MM.1S (cell line): Measurements from ENCODE around the gene PASK.

ENCODE experiments used
- DNase-seq: peaks from one replicate; pipeline ENCODE4 v3.0.0-alpha.2; 2015
- H2AFZ ChIP-seq: fragments of 300-600 bp; sonication (generic); 2 replicates; pipeline ENCODE4 v1.6.0; 2016; ENCODE audit warnings: antibody characterized with exemption, low read length
- H3F3A ChIP-seq: fragments of 300-600 bp; sonication (generic); 2 replicates; pipeline ENCODE4 v1.6.1; 2016; ENCODE audit warnings: mild to moderate bottlenecking, antibody characterized with exemption, low read length, moderate library complexity, mixed read lengths; ENCODE audit not compliant: insufficient read depth
- H3K27ac ChIP-seq: fragments of 300-600 bp; sonication (generic); 2 replicates; pipeline ENCODE4 v1.5.1; 2016; ENCODE audit warnings: mild to moderate bottlenecking, low read length
- H3K27me3 ChIP-seq: fragments of 300-600 bp; sonication (generic); replicated peaks from 2 replicates; pipeline ENCODE4 v1.6.0; 2016; ENCODE audit warnings: low read length; ENCODE audit not compliant: insufficient read depth
- H3K36me3 ChIP-seq: fragments of 300-600 bp; sonication (generic); replicated peaks from 2 replicates; pipeline ENCODE4 v1.6.1; 2016; ENCODE audit warnings: mild to moderate bottlenecking, low read length, mixed read lengths; ENCODE audit not compliant: insufficient read depth
- H3K4me1 ChIP-seq: fragments of 300-600 bp; sonication (generic); 2 replicates; pipeline ENCODE4 v1.6.1; 2016; ENCODE audit warnings: low read length, mixed read lengths
- H3K4me2 ChIP-seq: fragments of 300-600 bp; sonication (generic); 2 replicates; pipeline ENCODE4 v1.6.0; 2016; ENCODE audit warnings: low read depth, low read length
- H3K4me3 ChIP-seq: fragments of 300-600 bp; sonication (generic); 2 replicates; pipeline ENCODE4 v1.5.1; 2016; ENCODE audit warnings: low read length, mixed read lengths
- H3K79me2 ChIP-seq: fragments of 300-600 bp; sonication (generic); 2 replicates; pipeline ENCODE4 v1.6.1; 2016; ENCODE audit warnings: mixed run types, low read length, mixed read lengths
- H3K9ac ChIP-seq: fragments of 300-600 bp; sonication (generic); 2 replicates; pipeline ENCODE4 v1.6.1; 2016; ENCODE audit warnings: low read length, mixed read lengths
- H3K9me2 ChIP-seq: fragments of 300-600 bp; sonication (generic); replicated peaks from 2 replicates; pipeline ENCODE4 v1.6.1; 2016; ENCODE audit warnings: mild to moderate bottlenecking, low read length, mixed read lengths; ENCODE audit not compliant: insufficient read depth
- H3K9me3 ChIP-seq: fragments of 300-600 bp; sonication (generic); replicated peaks from 2 replicates; pipeline ENCODE4 v1.6.1; 2016; ENCODE audit warnings: mild to moderate bottlenecking, low read length, mixed read lengths; ENCODE audit not compliant: insufficient read depth
- H4K20me1 ChIP-seq: fragments of 300-600 bp; sonication (generic); 2 replicates; pipeline ENCODE4 v1.6.1; 2016; ENCODE audit warnings: mild to moderate bottlenecking, low read length, moderate library complexity, mixed read lengths; ENCODE audit not compliant: insufficient read depth
- EZH2 ChIP-seq: fragments of 300-600 bp; sonication (generic); optimal IDR thresholded peaks from 2 replicates; pipeline ENCODE3; 2017; ENCODE audit warnings: low read depth, mild to moderate bottlenecking, antibody characterized with exemption, low read length, mixed read lengths
- EZH2phosphoT487 ChIP-seq: fragments of 300-600 bp; sonication (generic); IDR thresholded peaks from 2 replicates; pipeline ENCODE4 v1.6.1; 2018; ENCODE audit warnings: antibody characterized with exemption, low read length
- TF ChIP-seq, protein P1 (sequence below): fragments of 300-600 bp; sonication (generic); IDR thresholded peaks from 2 replicates; pipeline ENCODE4 v1.5.1; 2016; ENCODE audit warnings: antibody characterized with exemption, low read length, mixed read lengths

Gene PASK

DNA sequence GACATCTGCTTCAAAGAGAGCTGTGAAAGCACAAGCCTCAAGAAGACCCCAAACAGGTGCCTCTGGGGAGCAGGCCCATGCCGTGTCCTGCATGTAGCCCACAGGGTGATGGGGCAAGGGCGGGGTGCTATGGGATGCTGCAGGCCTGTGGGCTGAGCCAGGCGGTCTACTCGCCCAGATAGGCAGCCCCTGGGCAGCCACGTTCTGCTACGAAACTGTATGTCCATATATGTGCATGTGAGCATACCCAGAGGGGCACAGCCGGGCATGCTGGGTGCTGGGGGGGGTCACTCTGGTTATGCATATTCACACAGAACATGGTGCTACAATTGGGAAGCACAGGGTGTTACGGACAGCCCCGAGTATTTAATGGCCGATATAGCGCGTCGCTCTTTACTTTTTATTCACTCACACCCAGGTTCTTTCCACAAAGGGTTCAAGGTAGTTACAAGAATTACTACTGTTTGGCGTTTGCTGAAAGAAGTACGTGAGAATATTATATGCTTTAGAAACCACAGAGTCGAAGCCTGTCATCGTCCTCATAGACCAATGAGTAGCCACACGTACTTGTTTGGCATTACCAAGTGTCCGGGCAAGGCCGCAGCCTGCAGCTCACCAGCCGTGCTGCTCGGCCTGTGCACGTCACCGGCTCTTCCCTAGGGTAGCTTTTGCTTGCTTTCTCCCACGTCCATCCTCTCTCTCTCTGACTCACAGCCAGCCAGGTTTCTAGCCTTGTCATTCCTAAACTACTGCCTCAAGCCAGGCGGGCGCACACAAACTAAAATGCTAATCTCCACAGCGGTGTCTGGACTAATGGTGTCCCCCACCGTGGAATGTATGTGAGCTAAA lies 61.6 kb downstream of the PASK start:
- no peaks in the 10 kb centered on the region for H3K4me1 ChIP-seq
- H3K4me3 ChIP-seq, result no peak overlapping the region
- H3K79me2 ChIP-seq, result no peaks in the 10 kb centered on the region
- TF ChIP-seq, protein P1, sequence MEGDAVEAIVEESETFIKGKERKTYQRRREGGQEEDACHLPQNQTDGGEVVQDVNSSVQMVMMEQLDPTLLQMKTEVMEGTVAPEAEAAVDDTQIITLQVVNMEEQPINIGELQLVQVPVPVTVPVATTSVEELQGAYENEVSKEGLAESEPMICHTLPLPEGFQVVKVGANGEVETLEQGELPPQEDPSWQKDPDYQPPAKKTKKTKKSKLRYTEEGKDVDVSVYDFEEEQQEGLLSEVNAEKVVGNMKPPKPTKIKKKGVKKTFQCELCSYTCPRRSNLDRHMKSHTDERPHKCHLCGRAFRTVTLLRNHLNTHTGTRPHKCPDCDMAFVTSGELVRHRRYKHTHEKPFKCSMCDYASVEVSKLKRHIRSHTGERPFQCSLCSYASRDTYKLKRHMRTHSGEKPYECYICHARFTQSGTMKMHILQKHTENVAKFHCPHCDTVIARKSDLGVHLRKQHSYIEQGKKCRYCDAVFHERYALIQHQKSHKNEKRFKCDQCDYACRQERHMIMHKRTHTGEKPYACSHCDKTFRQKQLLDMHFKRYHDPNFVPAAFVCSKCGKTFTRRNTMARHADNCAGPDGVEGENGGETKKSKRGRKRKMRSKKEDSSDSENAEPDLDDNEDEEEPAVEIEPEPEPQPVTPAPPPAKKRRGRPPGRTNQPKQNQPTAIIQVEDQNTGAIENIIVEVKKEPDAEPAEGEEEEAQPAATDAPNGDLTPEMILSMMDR, result no peak
- TF ChIP-seq EZH2phosphoT487 (no peak), EZH2 (no peak)
- H3K9me3 ChIP-seq, result no peaks in the 10 kb centered on the region
- no peaks in the 10 kb centered on the region for H3F3A ChIP-seq
- no peak overlapping the region for H3K9ac ChIP-seq
- no peaks in the 10 kb centered on the region for H3K27me3 ChIP-seq
- H3K36me3 ChIP-seq, result no peaks in the 10 kb centered on the region
- no peaks in the 10 kb centered on the region for H4K20me1 ChIP-seq
- H3K9me2 ChIP-seq, result no peaks in the 10 kb centered on the region
- H3K27ac ChIP-seq, result no peak overlapping the region
- H3K4me2 ChIP-seq, result no peak overlapping the region
- DNase-seq, result no peak
- no peak overlapping the region for H2AFZ ChIP-seq

DNA sequence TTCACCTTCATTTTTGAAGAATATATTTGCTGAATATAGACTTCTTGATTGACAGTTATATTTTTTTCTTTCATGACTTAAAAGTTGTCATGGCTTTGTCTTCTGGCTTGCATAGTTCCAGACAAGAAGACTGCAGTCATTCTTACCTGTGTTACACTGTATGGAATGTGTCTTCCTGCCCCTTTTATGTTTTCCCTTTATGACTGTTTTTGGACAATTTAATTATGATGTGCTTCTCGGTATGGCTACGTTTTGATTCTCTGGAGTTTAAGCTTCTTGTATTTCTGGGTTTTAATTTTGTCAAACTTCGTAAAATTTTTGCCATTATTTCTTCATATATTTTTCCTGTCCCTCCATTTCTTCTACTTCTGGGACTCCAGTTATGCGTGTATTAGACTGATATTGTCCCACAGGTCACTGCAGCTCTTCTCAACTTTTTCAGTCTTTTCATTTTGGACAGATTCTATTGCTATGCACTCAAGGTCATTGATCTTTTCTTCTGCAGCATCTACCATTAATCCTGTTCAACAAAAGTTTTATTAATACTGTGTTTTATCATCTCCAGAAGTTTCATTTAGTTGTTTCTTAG lies 64.3 kb downstream of the PASK start:
- Histone ChIP-seq H3K27ac (no peak overlapping the region), H4K20me1 (no peaks in the 10 kb centered on the region), H3K79me2 (no peaks in the 10 kb centered on the region), H2AFZ (no peak overlapping the region), H3K27me3 (no peaks in the 10 kb centered on the region), H3K9me3 (no peaks in the 10 kb centered on the region), H3F3A (no peaks in the 10 kb centered on the region), H3K9ac (no peak overlapping the region), H3K9me2 (no peaks in the 10 kb centered on the region), H3K4me2 (no peak overlapping the region), H3K4me3 (no peak overlapping the region), H3K4me1 (no peaks in the 10 kb centered on the region), H3K36me3 (no peaks in the 10 kb centered on the region)
- no peak for TF ChIP-seq EZH2phosphoT487
- TF ChIP-seq EZH2, result no peak
- TF ChIP-seq, protein P1, result no peak
- no peak for DNase-seq

DNA sequence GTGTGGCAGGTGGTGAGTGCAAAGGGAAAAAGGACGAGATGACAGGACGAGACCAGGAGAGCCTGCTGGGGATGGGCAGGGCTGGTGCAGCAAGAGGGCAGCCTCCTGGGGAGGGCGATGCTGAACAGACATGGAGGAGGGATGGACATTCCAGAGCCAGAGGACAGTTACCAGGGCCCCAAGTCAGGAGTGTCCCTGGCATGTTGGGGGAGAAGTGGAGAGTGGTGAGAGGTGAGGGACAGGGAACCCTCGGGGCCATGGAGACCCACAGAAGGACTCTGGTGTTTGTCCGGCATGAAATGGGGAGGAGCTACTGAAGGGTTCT lies 66.2 kb downstream of the PASK start:
- no peaks in the 10 kb centered on the region for H3F3A ChIP-seq
- no peaks in the 10 kb centered on the region for H3K9me3 ChIP-seq
- H3K4me1 ChIP-seq, result no peaks in the 10 kb centered on the region
- H3K9me2 ChIP-seq, result no peaks in the 10 kb centered on the region
- H4K20me1 ChIP-seq, result no peaks in the 10 kb centered on the region
- no peaks in the 10 kb centered on the region for H3K27me3 ChIP-seq
- H3K4me2 ChIP-seq, result no peak overlapping the region
- no peak overlapping the region for H2AFZ ChIP-seq
- no peak for TF ChIP-seq EZH2
- H3K79me2 ChIP-seq, result no peaks in the 10 kb centered on the region
- H3K9ac ChIP-seq, result no peak overlapping the region
- H3K27ac ChIP-seq, result no peak overlapping the region
- no peaks in the 10 kb centered on the region for H3K36me3 ChIP-seq
- H3K4me3 ChIP-seq, result no peak overlapping the region
- DNase-seq, result no peak
